ENCODE measurements around the gene RRM1.

DNA sequence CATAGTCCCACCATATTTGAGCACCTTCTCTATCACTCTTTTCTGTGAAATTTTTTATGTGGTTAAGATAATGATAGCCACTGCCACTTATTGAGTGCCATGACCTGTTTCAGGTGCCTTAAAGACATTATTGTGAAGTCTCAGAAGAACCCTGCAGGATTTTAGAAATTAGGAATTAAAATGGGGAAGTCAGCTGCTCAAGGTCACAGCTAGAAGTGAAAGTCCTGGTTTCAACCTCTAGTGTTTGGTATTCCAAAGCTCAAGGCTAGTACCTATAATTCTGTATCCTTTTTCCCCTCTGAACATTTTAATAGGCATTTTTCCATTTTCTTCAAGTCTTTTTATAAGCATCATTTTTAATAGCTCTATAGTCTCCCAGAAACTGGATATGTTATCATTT lies 9.0 kb upstream of the RRM1 start:
- no peak for TF ChIP-seq POLR2A (IDR thresholded peaks at IDR 0.05)
- TF ChIP-seq, protein P1, sequence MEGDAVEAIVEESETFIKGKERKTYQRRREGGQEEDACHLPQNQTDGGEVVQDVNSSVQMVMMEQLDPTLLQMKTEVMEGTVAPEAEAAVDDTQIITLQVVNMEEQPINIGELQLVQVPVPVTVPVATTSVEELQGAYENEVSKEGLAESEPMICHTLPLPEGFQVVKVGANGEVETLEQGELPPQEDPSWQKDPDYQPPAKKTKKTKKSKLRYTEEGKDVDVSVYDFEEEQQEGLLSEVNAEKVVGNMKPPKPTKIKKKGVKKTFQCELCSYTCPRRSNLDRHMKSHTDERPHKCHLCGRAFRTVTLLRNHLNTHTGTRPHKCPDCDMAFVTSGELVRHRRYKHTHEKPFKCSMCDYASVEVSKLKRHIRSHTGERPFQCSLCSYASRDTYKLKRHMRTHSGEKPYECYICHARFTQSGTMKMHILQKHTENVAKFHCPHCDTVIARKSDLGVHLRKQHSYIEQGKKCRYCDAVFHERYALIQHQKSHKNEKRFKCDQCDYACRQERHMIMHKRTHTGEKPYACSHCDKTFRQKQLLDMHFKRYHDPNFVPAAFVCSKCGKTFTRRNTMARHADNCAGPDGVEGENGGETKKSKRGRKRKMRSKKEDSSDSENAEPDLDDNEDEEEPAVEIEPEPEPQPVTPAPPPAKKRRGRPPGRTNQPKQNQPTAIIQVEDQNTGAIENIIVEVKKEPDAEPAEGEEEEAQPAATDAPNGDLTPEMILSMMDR (IDR thresholded peaks at IDR 0.05), result no peak
- no peak for TF ChIP-seq POLR2AphosphoS5 (IDR thresholded peaks at IDR 0.05)

All from stomach (tissue), 4 donors.